Measurements from ENCODE around the gene GCC1.
"Not testable (repeated sequence)": the region's sequence is repeated elsewhere in the genome, so short reads cannot be mapped to it uniquely, and the experiment has no call there.

The GCC1 gene

GRCh38 chr7:127582361-127582760 lies 3.0 kb downstream of the GCC1 start:
- TF ChIP-seq, protein P1, sequence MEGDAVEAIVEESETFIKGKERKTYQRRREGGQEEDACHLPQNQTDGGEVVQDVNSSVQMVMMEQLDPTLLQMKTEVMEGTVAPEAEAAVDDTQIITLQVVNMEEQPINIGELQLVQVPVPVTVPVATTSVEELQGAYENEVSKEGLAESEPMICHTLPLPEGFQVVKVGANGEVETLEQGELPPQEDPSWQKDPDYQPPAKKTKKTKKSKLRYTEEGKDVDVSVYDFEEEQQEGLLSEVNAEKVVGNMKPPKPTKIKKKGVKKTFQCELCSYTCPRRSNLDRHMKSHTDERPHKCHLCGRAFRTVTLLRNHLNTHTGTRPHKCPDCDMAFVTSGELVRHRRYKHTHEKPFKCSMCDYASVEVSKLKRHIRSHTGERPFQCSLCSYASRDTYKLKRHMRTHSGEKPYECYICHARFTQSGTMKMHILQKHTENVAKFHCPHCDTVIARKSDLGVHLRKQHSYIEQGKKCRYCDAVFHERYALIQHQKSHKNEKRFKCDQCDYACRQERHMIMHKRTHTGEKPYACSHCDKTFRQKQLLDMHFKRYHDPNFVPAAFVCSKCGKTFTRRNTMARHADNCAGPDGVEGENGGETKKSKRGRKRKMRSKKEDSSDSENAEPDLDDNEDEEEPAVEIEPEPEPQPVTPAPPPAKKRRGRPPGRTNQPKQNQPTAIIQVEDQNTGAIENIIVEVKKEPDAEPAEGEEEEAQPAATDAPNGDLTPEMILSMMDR (IDR thresholded peaks at IDR 0.05; ENCODE audit: insufficient read depth, low read depth, low read length, missing control alignments): no peak
- H3K4me3 ChIP-seq (ENCODE audit: low read depth, low read length): no peak overlapping the region
- no peak for DNase-seq (ENCODE audit: low read depth)

GRCh38 chr7:127581716-127582115 lies 3.7 kb downstream of the GCC1 start:
- H3K4me3 ChIP-seq (ENCODE audit: low read depth, low read length): no peak overlapping the region
- TF ChIP-seq, protein P1 (IDR thresholded peaks at IDR 0.05; ENCODE audit: insufficient read depth, low read depth, low read length, missing control alignments): no peak
- no peak for DNase-seq (ENCODE audit: low read depth)

- no peak overlapping the region for H3K4me3 ChIP-seq (ENCODE audit: low read depth, low read length)
- DNase-seq (ENCODE audit: low read depth): no peak
- TF ChIP-seq, protein P1 (IDR thresholded peaks at IDR 0.05; ENCODE audit: insufficient read depth, low read depth, low read length, missing control alignments): no peak
Observed at GRCh38 chr7:127580612-127581011, 4.8 kb downstream of the GCC1 start.

- no peak for DNase-seq (ENCODE audit: low read depth)
- TF ChIP-seq, protein P1 (IDR thresholded peaks at IDR 0.05; ENCODE audit: insufficient read depth, low read depth, low read length, missing control alignments): no peak
- no peak overlapping the region for H3K4me3 ChIP-seq (ENCODE audit: low read depth, low read length)
Observed at GRCh38 chr7:127578711-127579275, 6.6 kb downstream of the GCC1 start.

DNA sequence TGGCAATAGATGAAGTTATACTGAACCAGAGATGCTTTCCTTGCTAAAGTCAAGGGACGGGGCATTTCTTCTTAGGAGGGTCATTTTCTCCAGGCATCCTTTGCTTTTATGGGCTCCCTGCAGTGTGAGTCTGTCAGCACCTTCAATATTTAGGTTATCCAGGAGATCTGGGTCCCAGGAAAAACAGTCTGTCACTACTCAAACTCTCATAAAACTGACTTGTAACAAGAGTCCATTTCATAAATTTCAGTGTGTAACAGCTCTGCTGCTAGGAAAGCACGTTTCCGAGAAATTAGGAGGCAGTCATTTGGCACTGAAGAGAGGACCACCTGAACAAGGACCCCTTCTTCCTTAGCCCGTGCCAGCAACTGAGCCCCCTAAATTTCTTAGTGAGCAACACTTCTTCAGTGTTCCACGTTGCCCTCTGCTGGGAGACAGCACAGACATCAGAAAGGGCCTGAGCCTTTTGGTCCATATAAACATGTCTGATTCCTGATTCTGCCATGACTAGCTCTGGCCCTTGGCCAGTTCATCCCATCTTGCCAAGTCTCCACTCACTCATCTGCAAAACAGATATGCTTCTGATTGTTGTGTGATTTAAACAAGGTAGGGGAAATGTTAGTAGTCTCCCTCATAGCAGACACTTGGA lies 7.2 kb downstream of the GCC1 start:
- no peak overlapping the region for H3K4me3 ChIP-seq (ENCODE audit: low read depth, low read length)
- DNase-seq (ENCODE audit: low read depth): no peak
- TF ChIP-seq, protein P1 (IDR thresholded peaks at IDR 0.05; ENCODE audit: insufficient read depth, low read depth, low read length, missing control alignments): no peak

GRCh38 chr7:127571741-127572505 lies 13.5 kb downstream of the GCC1 start:
- H3K4me3 ChIP-seq (ENCODE audit: low read depth, low read length): no peak overlapping the region
- TF ChIP-seq, protein P1 (IDR thresholded peaks at IDR 0.05; ENCODE audit: insufficient read depth, low read depth, low read length, missing control alignments): no peak
- DNase-seq (ENCODE audit: low read depth): no peak

- DNase-seq (ENCODE audit: low read depth); H3K4me3 ChIP-seq (ENCODE audit: low read depth, low read length): not testable (repeated sequence)
Observed at GRCh38 chr7:127568034-127568433, 17.4 kb downstream of the GCC1 start.
